HL-60 (cell line): Measurements from ENCODE around the gene SCUBE1.

Experiments used
- CTCF ChIP-seq: IDR thresholded peaks from one replicate; pipeline ENCODE4 v1.5.1; 2011; ENCODE audit warnings: low read length, control low read depth, inconsistent platforms; ENCODE audit not compliant: insufficient read depth
- GABPA ChIP-seq: IDR thresholded peaks from 2 replicates; pipeline ENCODE4 v1.6.1; 2012; ENCODE audit warnings: low read depth
- POLR2AphosphoS5 ChIP-seq: IDR thresholded peaks from 2 replicates; pipeline ENCODE4 v1.6.1; 2012; ENCODE audit warnings: low read depth
- REST ChIP-seq: IDR thresholded peaks from 2 replicates; pipeline ENCODE4 v1.6.1; 2012; ENCODE audit warnings: low read depth; ENCODE audit not compliant: insufficient replicate concordance
- SPI1 ChIP-seq: IDR thresholded peaks from 2 replicates; pipeline ENCODE4 v1.6.1; 2012; ENCODE audit warnings: low read depth, mild to moderate bottlenecking, borderline replicate concordance

GRCh38 chr22:43310798-43311197 is 32.4 kb downstream of the SCUBE1 start:
- TF ChIP-seq CTCF (no peak), POLR2AphosphoS5 (no peak), GABPA (no peak), SPI1 (no peak), REST (no peak)
